Panc1 (cell line): ENCODE results near the gene LTBP2.

ENCODE experiments used
- CTCF ChIP-seq: fragments of 450-650 bp; IDR thresholded peaks from 2 replicates; pipeline ENCODE4 v1.5.1; 2017; ENCODE audit warnings: mild to moderate bottlenecking
- POLR2AphosphoS5 ChIP-seq: IDR thresholded peaks from 2 replicates; pipeline ENCODE4 v1.6.1; 2012; ENCODE audit warnings: mild to moderate bottlenecking, low read depth, low read length, moderate library complexity
- REST ChIP-seq, 2 experiments: IDR thresholded peaks; 2 replicates each; pipeline ENCODE4 v1.6.1; 2011 to 2012; ENCODE audit warnings: low read depth in 2 of 2, control low read depth in 1 of 2, low read length in 1 of 2, mild to moderate bottlenecking in 1 of 2, moderate library complexity in 1 of 2; ENCODE audit not compliant: insufficient read depth in 1 of 2
- SIN3A ChIP-seq: IDR thresholded peaks from 2 replicates; pipeline ENCODE4 v1.6.1; 2012; ENCODE audit warnings: low read depth, mild to moderate bottlenecking, low read length, moderate library complexity, borderline replicate concordance; ENCODE audit not compliant: insufficient read depth
- TCF7L2 ChIP-seq: IDR thresholded peaks from 2 replicates; pipeline ENCODE4 v1.6.1; 2011; ENCODE audit warnings: mild to moderate bottlenecking, low read depth, low read length, inconsistent platforms

GRCh38 chr14:74456684-74457564 is 155.1 kb downstream of the LTBP2 start:
- TF ChIP-seq POLR2AphosphoS5: no peak
- no peak for TF ChIP-seq CTCF
- TF ChIP-seq SIN3A: no peak
- no peak for TF ChIP-seq TCF7L2
- no peak for TF ChIP-seq REST (IDR thresholded peaks at IDR 0.05; ENCODE audit: insufficient read depth in 1 of 2, low read depth in 2 of 2, low read length in 1 of 2)
